HepG2 (cell line): ENCODE measurements around the gene USP34. TPM values are rescaled to one million over a fixed set of nuclear protein-coding genes. Genes with fewer than 3 reads are reported as not detected.

ENCODE experiments used
- ATAC-seq: fragments of 200-7000 bp; cut with Tn5 transposase; 3 replicates; pipeline ENCODE4 v1.9.1; 2020; ENCODE audit warnings: mild to moderate bottlenecking, moderate library complexity
- BruUV-seq: library from RNA; stranded (reverse); fragments of 400-500 nt; replicated peaks from 2 replicates; lab custom pipeline; 2021; lab: Mats Ljungman, UMichigan
- CTCF ChIA-PET: fragments of 300-600 bp; formaldehyde crosslinking; extraction: SDS; loops from one replicate; lab custom pipeline; 2021; ENCODE audit warnings: low total read pairs, inconsistent platforms, low intra/inter-chr PET ratio; lab: Yijun Ruan, JAX
- POLR2A ChIA-PET: fragments of 350-600 bp; sonication (Branson Sonifier 250); formaldehyde crosslinking; loops from one replicate; lab custom pipeline; 2020; ENCODE audit warnings: antibody characterized with exemption, inconsistent platforms; lab: Yijun Ruan, JAX
- DNase-seq: peaks from one replicate; pipeline ENCODE4 v3.0.0-alpha.2; 2015; ENCODE audit warnings: low spot score
- FAIRE-seq: peaks from 3 replicates; lab custom pipeline; 2011; peaks lifted over from hg19 to GRCh38; lab: Jason Lieb, UNC
- H2AFZ ChIP-seq: one replicate; pipeline ENCODE4 v1.6.1; 2011; ENCODE audit warnings: low read length, inconsistent platforms
- H3K27ac ChIP-seq: fragments of 300-600 bp; 3 replicates; pipeline ENCODE4 v1.8.0; 2011; ENCODE audit warnings: mixed run types, mild to moderate bottlenecking, mixed read lengths, low read length, inconsistent platforms; ENCODE audit not compliant: insufficient read depth; ENCODE audit errors: extremely low read length
- H3K27me3 ChIP-seq, 2 experiments: fragments of 200-600 bp in 1 of 2; 2 replicates in 1 of 2; 3 replicates in 1 of 2; pipeline versions ENCODE4 v1.6.0 to v1.8.0; 2011; ENCODE audit warnings: low read length in 2 of 2, mild to moderate bottlenecking in 2 of 2, moderate library complexity in 2 of 2, inconsistent platforms in 1 of 2; ENCODE audit not compliant: insufficient read depth in 2 of 2, control insufficient read depth in 1 of 2
- H3K36me3 ChIP-seq, 2 experiments: fragments of 200-600 bp in 1 of 2; replicated peaks in 1 of 2; 2 replicates in 1 of 2; 3 replicates in 1 of 2; pipeline versions ENCODE4 v1.5.1 to v1.8.0; 2011; ENCODE audit warnings: low read length in 2 of 2, inconsistent platforms in 1 of 2; ENCODE audit not compliant: insufficient read depth in 2 of 2, control insufficient read depth in 1 of 2
- H3K4me1 ChIP-seq: 2 replicates; pipeline ENCODE4 v1.5.1; 2012; ENCODE audit warnings: low read length, inconsistent platforms; ENCODE audit not compliant: insufficient read depth
- H3K4me2 ChIP-seq: 2 replicates; pipeline ENCODE4 v1.6.0; 2011; ENCODE audit warnings: low read depth, low read length, inconsistent platforms
- H3K4me3 ChIP-seq, 3 experiments: fragments of 200-600 bp in 1 of 3; sonication (generic), shearing (Covaris generic) in 1 of 3; replicated peaks in 1 of 3; 2 replicates each; pipeline ENCODE4 v1.5.1; 2011 to 2016; ENCODE audit warnings: low read length in 3 of 3, inconsistent platforms in 2 of 3, low read depth in 2 of 3, mild to moderate bottlenecking in 2 of 3, control low read depth in 1 of 3, mixed read lengths in 1 of 3; ENCODE audit not compliant: insufficient read depth in 1 of 3
- H3K79me2 ChIP-seq: one replicate; pipeline ENCODE4 v1.6.1; 2011; ENCODE audit warnings: low read length, inconsistent platforms; ENCODE audit not compliant: insufficient read depth
- H3K9ac ChIP-seq: 2 replicates; pipeline ENCODE4 v1.6.0; 2011; ENCODE audit warnings: mild to moderate bottlenecking, low read depth, low read length, inconsistent platforms; ENCODE audit not compliant: insufficient read depth
- H3K9me3 ChIP-seq: 2 replicates; pipeline ENCODE4 v1.5.1; 2012; ENCODE audit warnings: mild to moderate bottlenecking, low read length
- H4K20me1 ChIP-seq: 2 replicates; pipeline ENCODE4 v1.6.0; 2011; ENCODE audit warnings: inconsistent platforms, mild to moderate bottlenecking, low read length, moderate library complexity; ENCODE audit not compliant: insufficient read depth
- ARID2 ChIP-seq: sonication (generic); formaldehyde crosslinking; IDR thresholded peaks from 2 replicates; pipeline ENCODE4 v1.8.1; 2022; ENCODE audit warnings: mild to moderate bottlenecking, missing genetic modification reagents, borderline replicate concordance
- CSRNP1 ChIP-seq: sonication (generic); formaldehyde crosslinking; IDR thresholded peaks from 2 replicates; pipeline ENCODE4 v1.8.1; 2023; ENCODE audit warnings: mild to moderate bottlenecking, missing genetic modification reagents
- KLF11 ChIP-seq: IDR thresholded peaks from 2 replicates; pipeline ENCODE4 v1.6.1; 2016; ENCODE audit warnings: missing compliant biosample characterization
- RFX1 ChIP-seq: fragments of 450-650 bp; IDR thresholded peaks from 2 replicates; pipeline ENCODE4 v1.6.1; 2017
- THYN1 ChIP-seq: sonication (generic); formaldehyde crosslinking; IDR thresholded peaks from 2 replicates; pipeline ENCODE4 v1.8.1; 2023; ENCODE audit warnings: low read depth, mild to moderate bottlenecking, moderate library complexity, missing genetic modification reagents, borderline replicate concordance
- ZBTB14 ChIP-seq: sonication (generic); formaldehyde crosslinking; IDR thresholded peaks from 2 replicates; pipeline ENCODE4 v1.4.0; 2020; ENCODE audit warnings: missing genetic modification reagents
- ZFP36L1 ChIP-seq: sonication (generic); formaldehyde crosslinking; IDR thresholded peaks from 2 replicates; pipeline ENCODE4 v1.8.0; 2022; ENCODE audit warnings: mild to moderate bottlenecking, missing genetic modification reagents, moderate library complexity
- ZNF121 ChIP-seq: sonication (generic); formaldehyde crosslinking; IDR thresholded peaks from 2 replicates; pipeline ENCODE4 v1.5.0; 2020; ENCODE audit warnings: mild to moderate bottlenecking, missing genetic modification reagents
- ZNF639 ChIP-seq: conservative IDR thresholded peaks from 2 replicates; pipeline ENCODE4 v1.6.1; 2018; ENCODE audit warnings: missing genetic modification reagents
- WGBS: methylation state at CpG from one replicate; pipeline ENCODE4 v1.1.6; 2017; ENCODE audit warnings: low lambda C conversion rate; 5-methylcytosine and 5-hydroxymethylcytosine counted together
- in situ Hi-C: cut with HindIII; loops from 2 replicates; pipeline ENCODE4 v1.10.0; 2017; ENCODE audit warnings: low pct_unique_long_range_greater_than_20kb; ENCODE audit not compliant: extremely low pct_ligation_motif_present
- intact Hi-C: fragments of 100-400 bp; cut with micrococcal nuclease; formaldehyde crosslinking; loops from one replicate; pipeline ENCODE4 v1.10.0; 2022; ENCODE audit not compliant: unreplicated experiment
- polyA plus RNA-seq, 8 experiments: library from polyadenylated mRNA; depleted of rRNA in 3 of 8; stranded (reverse) in 7 of 8; unstranded in 1 of 8; fragments of >200 nt; fragmentation: Illumina TruSeq in 4 of 8; extraction: Trizol in 4 of 8; gene quantifications; 2 replicates each; pipeline versions ENCODE4 v1.2.1 to v1.2.3, GENCODE V29; 2011 to 2016; ENCODE audit warnings: low read depth in 4 of 8, missing spikeins in 1 of 8, mixed read lengths in 1 of 8; ENCODE audit not compliant: insufficient read depth in 1 of 8
- total RNA-seq, 5 experiments: library from RNA; depleted of rRNA; stranded (reverse); fragments of >200 nt; fragmentation: Illumina TruSeq; extraction: Trizol; gene quantifications; 2 replicates each; pipeline ENCODE4 v1.2.3, GENCODE V29; 2016; ENCODE audit warnings: low read depth in 1 of 5
- TF ChIP-seq, protein P1 (sequence below): sonication (generic); formaldehyde crosslinking; IDR thresholded peaks from 2 replicates; pipeline ENCODE4 v1.4.0; 2020; ENCODE audit warnings: missing genetic modification reagents, mild to moderate bottlenecking, borderline replicate concordance

USP34 gene
- total and polyA plus RNA-seq, 2 of the 13 experiments (the other 11 are each of a cell fraction or from before 2014, with no cell fraction given): 99.2 to 100 TPM

DNA sequence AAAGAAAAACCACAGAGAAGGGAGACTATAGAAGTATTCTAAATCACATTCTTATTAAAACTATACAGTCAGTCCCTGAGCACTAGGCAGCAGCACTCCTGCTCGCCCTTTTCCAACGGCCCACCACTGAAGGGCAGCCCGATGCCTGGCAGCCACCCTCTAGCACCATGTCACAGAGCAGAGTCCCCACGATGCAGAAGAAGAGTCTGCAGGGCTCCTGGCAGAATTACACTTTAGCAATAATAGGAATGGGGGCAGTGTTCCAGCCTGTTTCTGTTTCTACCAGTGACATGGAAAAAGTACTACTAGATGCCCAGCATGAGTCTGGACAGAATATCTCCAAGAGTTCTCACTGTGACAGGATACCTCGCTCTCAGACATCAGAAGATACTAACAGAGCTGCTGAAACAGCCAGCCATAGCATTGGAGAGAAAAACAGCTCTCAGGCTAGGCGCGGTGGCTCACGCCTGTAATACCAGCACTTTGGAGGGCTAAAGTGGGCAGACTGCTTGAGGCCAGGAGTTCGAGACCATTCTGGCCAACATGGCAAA, 221.3 kb downstream of the USP34 start:
- no TSS peak for BruUV-seq
- H3K27ac ChIP-seq: no peak overlapping the region
- no peaks in the 10 kb centered on the region; the same call in 1 of the 2 replicates for H4K20me1 ChIP-seq
- H3K79me2 ChIP-seq: no peaks in the 10 kb centered on the region
- DNase-seq (no peak), ATAC-seq (peak; percentile 55; the same call in 2 of the 3 replicates), FAIRE-seq (no peak)
- 94% methylated on average over 9 of the region's 9 CpGs for WGBS
- in situ Hi-C loops (no loop called here), intact Hi-C loops (no loop called here)
- TF ChIP-seq ZFP36L1 (CRISPR knock-in tag): no peak
- H3K4me2 ChIP-seq: no peak overlapping the region
- CTCF ChIA-PET: no interaction called here
- no peaks in the 10 kb centered on the region for H3K4me1 ChIP-seq
- no peak overlapping the region for H3K4me3 ChIP-seq
- no peaks in the 10 kb centered on the region for H3K27me3 ChIP-seq
- peaks cover 11 to 53% of the 10 kb centered on the region in 2 experiments for H3K36me3 ChIP-seq
- H3K9me3 ChIP-seq: no peaks in the 10 kb centered on the region
- no peak overlapping the region for H3K9ac ChIP-seq
- H2AFZ ChIP-seq: no peak overlapping the region
- POLR2A ChIA-PET: no interaction called here

DNA sequence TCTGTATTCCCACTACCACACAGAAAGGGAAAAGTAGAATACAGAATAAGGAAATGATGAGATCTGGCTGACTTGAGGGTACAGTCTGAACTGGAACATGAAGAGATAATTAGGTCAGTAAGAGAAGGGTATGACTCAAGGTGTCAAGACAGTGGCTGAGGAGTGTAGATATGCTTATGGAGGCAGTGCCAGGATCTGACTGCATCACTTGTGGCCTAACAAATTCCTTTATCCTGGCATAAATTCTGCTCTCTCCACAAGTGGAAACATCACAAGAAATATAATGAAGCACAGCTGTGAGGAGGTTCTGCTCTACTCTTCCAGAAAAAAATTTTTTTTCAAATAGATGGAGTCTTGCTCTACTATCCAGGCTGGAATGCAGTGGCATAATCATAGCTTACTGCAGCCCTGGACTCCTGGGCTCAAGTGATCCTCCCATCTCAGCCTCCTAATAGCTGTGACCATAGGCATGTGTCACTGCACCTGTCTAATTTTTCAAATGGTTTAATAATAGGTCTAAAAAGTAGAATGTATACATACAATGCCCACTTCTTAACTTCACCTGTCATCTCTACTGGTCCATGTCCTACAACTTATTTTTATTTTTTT, 223.6 kb downstream of the USP34 start:
- no peaks in the 10 kb centered on the region; the same call in 1 of the 2 replicates for H4K20me1 ChIP-seq
- no peak overlapping the region for H3K4me2 ChIP-seq
- no peaks in the 10 kb centered on the region for H3K9me3 ChIP-seq
- intact Hi-C loops: no loop called here
- ChIA-PET POLR2A (no interaction called here), CTCF (no interaction called here)
- in situ Hi-C loops: no loop called here
- H3K36me3 ChIP-seq: peaks cover 21 to 66% of the 10 kb centered on the region in 2 experiments
- no peak overlapping the region for H2AFZ ChIP-seq
- no TSS peak for BruUV-seq
- no peak overlapping the region for H3K9ac ChIP-seq
- FAIRE-seq: no peak
- H3K79me2 ChIP-seq: no peaks in the 10 kb centered on the region
- ATAC-seq: no peak
- H3K27ac ChIP-seq: no peak overlapping the region
- no peaks in the 10 kb centered on the region for H3K27me3 ChIP-seq
- no peak for DNase-seq
- H3K4me1 ChIP-seq: no peaks in the 10 kb centered on the region
- H3K4me3 ChIP-seq: no peak overlapping the region
- TF ChIP-seq THYN1 (CRISPR knock-in tag): no peak
- no peak for TF ChIP-seq ZNF121
- TF ChIP-seq, protein P1, sequence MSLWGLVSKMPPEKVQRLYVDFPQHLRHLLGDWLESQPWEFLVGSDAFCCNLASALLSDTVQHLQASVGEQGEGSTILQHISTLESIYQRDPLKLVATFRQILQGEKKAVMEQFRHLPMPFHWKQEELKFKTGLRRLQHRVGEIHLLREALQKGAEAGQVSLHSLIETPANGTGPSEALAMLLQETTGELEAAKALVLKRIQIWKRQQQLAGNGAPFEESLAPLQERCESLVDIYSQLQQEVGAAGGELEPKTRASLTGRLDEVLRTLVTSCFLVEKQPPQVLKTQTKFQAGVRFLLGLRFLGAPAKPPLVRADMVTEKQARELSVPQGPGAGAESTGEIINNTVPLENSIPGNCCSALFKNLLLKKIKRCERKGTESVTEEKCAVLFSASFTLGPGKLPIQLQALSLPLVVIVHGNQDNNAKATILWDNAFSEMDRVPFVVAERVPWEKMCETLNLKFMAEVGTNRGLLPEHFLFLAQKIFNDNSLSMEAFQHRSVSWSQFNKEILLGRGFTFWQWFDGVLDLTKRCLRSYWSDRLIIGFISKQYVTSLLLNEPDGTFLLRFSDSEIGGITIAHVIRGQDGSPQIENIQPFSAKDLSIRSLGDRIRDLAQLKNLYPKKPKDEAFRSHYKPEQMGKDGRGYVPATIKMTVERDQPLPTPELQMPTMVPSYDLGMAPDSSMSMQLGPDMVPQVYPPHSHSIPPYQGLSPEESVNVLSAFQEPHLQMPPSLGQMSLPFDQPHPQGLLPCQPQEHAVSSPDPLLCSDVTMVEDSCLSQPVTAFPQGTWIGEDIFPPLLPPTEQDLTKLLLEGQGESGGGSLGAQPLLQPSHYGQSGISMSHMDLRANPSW: no peak
- no peak for TF ChIP-seq ARID2 (CRISPR knock-in tag)
- no peak for TF ChIP-seq RFX1
- TF ChIP-seq ZBTB14: no peak
- no peak for TF ChIP-seq KLF11 (CRISPR knock-in tag)
- no peak for TF ChIP-seq CSRNP1 (CRISPR knock-in tag)
- TF ChIP-seq ZNF639 (CRISPR knock-in tag): no peak
